ENCODE measurements around the gene MRPS10. TPM values are rescaled to one million over a fixed set of nuclear protein-coding genes. Genes with fewer than 3 reads are reported as not detected.

MRPS10 gene
- total RNA-seq, 1 experiment from 2014 or later = 62.1 TPM

DNA sequence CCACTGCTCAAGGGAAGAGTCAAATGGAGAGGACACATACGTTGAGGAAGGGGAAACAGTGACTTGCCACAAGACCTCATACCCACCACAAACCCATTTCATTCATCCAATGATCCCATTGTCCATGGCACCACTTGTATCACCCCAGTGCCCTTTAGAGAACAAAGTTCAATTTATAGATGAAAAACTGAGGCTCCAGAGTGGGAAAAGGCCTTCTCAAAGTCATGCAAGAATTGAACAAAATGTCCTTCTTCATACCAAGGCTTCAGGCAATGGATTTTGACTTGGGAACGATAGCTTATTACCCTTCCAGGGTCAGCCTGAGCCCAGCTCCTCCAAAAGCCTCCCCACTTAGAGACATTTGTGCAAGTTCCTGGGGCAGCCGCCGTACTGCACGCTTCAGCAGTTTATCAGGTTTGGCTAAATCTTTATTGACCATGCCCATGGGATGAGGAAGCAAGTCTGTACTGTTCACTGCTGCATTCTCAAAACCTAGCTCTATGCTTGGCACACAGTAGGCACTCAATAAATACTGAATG, 47.3 kb upstream of the MRPS10 start:
- no TSS peak for BruUV-seq (replicated peaks)
- Histone ChIP-seq H2AFZ (ENCODE audit: low read depth, low read length, poor library complexity, severe bottlenecking) (no peak overlapping the region), H3K36me3 (ENCODE audit: control insufficient read depth in 1 of 2, insufficient read depth in 2 of 2, low read length in 2 of 2) (no peaks in the 10 kb centered on the region), H3K4me3 (replicated peaks in 1 of 2; ENCODE audit: low read depth in 1 of 2, low read length in 2 of 2) (no peak overlapping the region), H3K9ac (ENCODE audit: low read length) (no peak overlapping the region), H3K4me1 (ENCODE audit: control insufficient read depth in 1 of 2, insufficient read depth in 2 of 2, low read length in 2 of 2) (peaks cover 7 to 14% of the 10 kb centered on the region in 2 experiments; a peak in 3 of 4 replicates), H3K27me3 (ENCODE audit: insufficient read depth, low read length) (no peaks in the 10 kb centered on the region), H4K20me1 (ENCODE audit: insufficient read depth) (no peaks in the 10 kb centered on the region), H3K79me2 (ENCODE audit: insufficient read depth, low read length) (no peaks in the 10 kb centered on the region), H3K27ac (ENCODE audit: low read depth, low read length) (no peak overlapping the region), H3K9me2 (ENCODE audit: insufficient read depth) (no peaks in the 10 kb centered on the region), H3K4me2 (ENCODE audit: low read length) (no peak overlapping the region), H3K9me3 (ENCODE audit: control insufficient read depth in 1 of 2, insufficient read depth in 1 of 2, low read depth in 1 of 2, low read length in 2 of 2) (no peaks in the 10 kb centered on the region)
- ChIA-PET POLR2A (no interaction called here), RAD21 (ENCODE audit: low non-redundant PET in 1 of 2, low total read pairs in 2 of 2, uncharacterized antibody in 2 of 2, unreplicated experiment in 2 of 2) (interaction anchor here in 1 of 2 experiments (0.6 kb wide), 1 partner anchor 161 kb away, joined by 4 read pairs; no protein-coding TSS in a partner anchor), CTCF (interaction anchor here (1.0 to 1.7 kb wide), 2 partner anchors 283 kb away, joined by 5 to 8 read pairs; no protein-coding TSS in a partner anchor)
- no peak for ATAC-seq
- intact Hi-C loops (cut with micrococcal nuclease) = loop anchor here (5.0 kb wide), 2 partner anchors 187 to 267 kb away; partner anchors contain the start of gene TRERF1
- no peak for DNase-seq (ENCODE audit: low read depth, low spot score)
- TF ChIP-seq CBX3 (IDR thresholded peaks at IDR 0.05; ENCODE audit: low read depth) = no peak
- no peak for TF ChIP-seq EZH2phosphoT487 (IDR thresholded peaks at IDR 0.05; ENCODE audit: borderline replicate concordance)
- TF ChIP-seq, protein P1, sequence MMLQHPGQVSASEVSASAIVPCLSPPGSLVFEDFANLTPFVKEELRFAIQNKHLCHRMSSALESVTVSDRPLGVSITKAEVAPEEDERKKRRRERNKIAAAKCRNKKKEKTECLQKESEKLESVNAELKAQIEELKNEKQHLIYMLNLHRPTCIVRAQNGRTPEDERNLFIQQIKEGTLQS (IDR thresholded peaks at IDR 0.05) = no peak
- no peak for TF ChIP-seq RAD21 (IDR thresholded peaks at IDR 0.05; ENCODE audit: low read depth)
- TF ChIP-seq CTCF (IDR thresholded peaks at IDR 0.05 in 2 of 3, conservative IDR thresholded peaks at IDR 0.05 in 1 of 3; ENCODE audit: borderline replicate concordance in 1 of 3, insufficient read depth in 1 of 3, low read depth in 2 of 3, low read length in 2 of 3) = no peak
- no peak for TF ChIP-seq ZFX (IDR thresholded peaks at IDR 0.05)
- no peak for TF ChIP-seq POLR2A (IDR thresholded peaks at IDR 0.05; ENCODE audit: borderline replicate concordance, extremely low read depth, insufficient read depth, insufficient read length)
- no peak for TF ChIP-seq CEBPB (IDR thresholded peaks at IDR 0.05; ENCODE audit: low read depth)
- no peak for TF ChIP-seq JUND (IDR thresholded peaks at IDR 0.05)
- TF ChIP-seq, protein P2, sequence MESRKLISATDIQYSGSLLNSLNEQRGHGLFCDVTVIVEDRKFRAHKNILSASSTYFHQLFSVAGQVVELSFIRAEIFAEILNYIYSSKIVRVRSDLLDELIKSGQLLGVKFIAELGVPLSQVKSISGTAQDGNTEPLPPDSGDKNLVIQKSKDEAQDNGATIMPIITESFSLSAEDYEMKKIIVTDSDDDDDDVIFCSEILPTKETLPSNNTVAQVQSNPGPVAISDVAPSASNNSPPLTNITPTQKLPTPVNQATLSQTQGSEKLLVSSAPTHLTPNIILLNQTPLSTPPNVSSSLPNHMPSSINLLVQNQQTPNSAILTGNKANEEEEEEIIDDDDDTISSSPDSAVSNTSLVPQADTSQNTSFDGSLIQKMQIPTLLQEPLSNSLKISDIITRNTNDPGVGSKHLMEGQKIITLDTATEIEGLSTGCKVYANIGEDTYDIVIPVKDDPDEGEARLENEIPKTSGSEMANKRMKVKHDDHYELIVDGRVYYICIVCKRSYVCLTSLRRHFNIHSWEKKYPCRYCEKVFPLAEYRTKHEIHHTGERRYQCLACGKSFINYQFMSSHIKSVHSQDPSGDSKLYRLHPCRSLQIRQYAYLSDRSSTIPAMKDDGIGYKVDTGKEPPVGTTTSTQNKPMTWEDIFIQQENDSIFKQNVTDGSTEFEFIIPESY (IDR thresholded peaks at IDR 0.05; ENCODE audit: extremely low read depth, insufficient replicate concordance, low read length) = no peak
- no peak for TF ChIP-seq FOSL1 (IDR thresholded peaks at IDR 0.05; ENCODE audit: low read depth)
- TF ChIP-seq, protein P3, sequence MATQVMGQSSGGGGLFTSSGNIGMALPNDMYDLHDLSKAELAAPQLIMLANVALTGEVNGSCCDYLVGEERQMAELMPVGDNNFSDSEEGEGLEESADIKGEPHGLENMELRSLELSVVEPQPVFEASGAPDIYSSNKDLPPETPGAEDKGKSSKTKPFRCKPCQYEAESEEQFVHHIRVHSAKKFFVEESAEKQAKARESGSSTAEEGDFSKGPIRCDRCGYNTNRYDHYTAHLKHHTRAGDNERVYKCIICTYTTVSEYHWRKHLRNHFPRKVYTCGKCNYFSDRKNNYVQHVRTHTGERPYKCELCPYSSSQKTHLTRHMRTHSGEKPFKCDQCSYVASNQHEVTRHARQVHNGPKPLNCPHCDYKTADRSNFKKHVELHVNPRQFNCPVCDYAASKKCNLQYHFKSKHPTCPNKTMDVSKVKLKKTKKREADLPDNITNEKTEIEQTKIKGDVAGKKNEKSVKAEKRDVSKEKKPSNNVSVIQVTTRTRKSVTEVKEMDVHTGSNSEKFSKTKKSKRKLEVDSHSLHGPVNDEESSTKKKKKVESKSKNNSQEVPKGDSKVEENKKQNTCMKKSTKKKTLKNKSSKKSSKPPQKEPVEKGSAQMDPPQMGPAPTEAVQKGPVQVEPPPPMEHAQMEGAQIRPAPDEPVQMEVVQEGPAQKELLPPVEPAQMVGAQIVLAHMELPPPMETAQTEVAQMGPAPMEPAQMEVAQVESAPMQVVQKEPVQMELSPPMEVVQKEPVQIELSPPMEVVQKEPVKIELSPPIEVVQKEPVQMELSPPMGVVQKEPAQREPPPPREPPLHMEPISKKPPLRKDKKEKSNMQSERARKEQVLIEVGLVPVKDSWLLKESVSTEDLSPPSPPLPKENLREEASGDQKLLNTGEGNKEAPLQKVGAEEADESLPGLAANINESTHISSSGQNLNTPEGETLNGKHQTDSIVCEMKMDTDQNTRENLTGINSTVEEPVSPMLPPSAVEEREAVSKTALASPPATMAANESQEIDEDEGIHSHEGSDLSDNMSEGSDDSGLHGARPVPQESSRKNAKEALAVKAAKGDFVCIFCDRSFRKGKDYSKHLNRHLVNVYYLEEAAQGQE (IDR thresholded peaks at IDR 0.05; ENCODE audit: low read depth) = no peak
- no peak for TF ChIP-seq ELF1 (IDR thresholded peaks at IDR 0.05; ENCODE audit: borderline replicate concordance, low read depth)
- no peak for TF ChIP-seq SP1 (IDR thresholded peaks at IDR 0.05; ENCODE audit: low read depth)
